K562 (cell line): ENCODE results near the gene TET2. TPM values are rescaled to one million over a fixed set of nuclear protein-coding genes. Genes with fewer than 3 reads are reported as not detected.

ENCODE experiments used
- ATAC-seq: fragments of 200-7000 bp; cut with Tn5 transposase; 3 replicates; pipeline ENCODE4 v1.9.1; 2020; ENCODE audit warnings: moderate library complexity
- BruUV-seq: library from RNA; stranded (reverse); fragments of 400-500 nt; replicated peaks from 2 replicates; lab custom pipeline; 2021; lab: Mats Ljungman, UMichigan
- CTCF ChIA-PET: fragments of 300-600 bp; formaldehyde crosslinking; extraction: SDS; loops from one replicate; lab custom pipeline; 2021; ENCODE audit warnings: low intra/inter-chr PET ratio; lab: Yijun Ruan, JAX
- POLR2A ChIA-PET: fragments of 300-600, 350-650 bp; sonication (Branson Sonifier 250); formaldehyde crosslinking; extraction: SDS; loops from one replicate; lab custom pipeline; 2021; ENCODE audit warnings: antibody characterized with exemption, inconsistent platforms; lab: Yijun Ruan, JAX
- DNase-seq, 4 experiments: peaks; one replicate each; pipeline versions ENCODE4 v3.0.0 to v3.0.0-alpha.2; 2011 to 2018; ENCODE audit warnings: low spot score in 3 of 4, mixed read lengths in 3 of 4; ENCODE audit errors: extremely low read depth in 1 of 4
- FAIRE-seq: peaks from 2 replicates; lab custom pipeline; 2011; peaks lifted over from hg19 to GRCh38; lab: Jason Lieb, UNC
- H2AFZ ChIP-seq: 2 replicates; pipeline ENCODE4 v1.6.0; 2011; ENCODE audit warnings: low read depth, low read length, control low read depth, inconsistent platforms
- H3K27ac ChIP-seq: fragments of 200-600 bp; 3 replicates; pipeline ENCODE4 v1.8.0; 2011; ENCODE audit warnings: low read depth, mild to moderate bottlenecking, control low read depth, inconsistent platforms, low read length, moderate library complexity, mixed read lengths; ENCODE audit errors: extremely low read depth
- H3K27me3 ChIP-seq, 2 experiments: fragments of 300-600 bp in 1 of 2; 2 replicates in 1 of 2; 3 replicates in 1 of 2; pipeline versions ENCODE4 v1.6.0 to v1.8.0; 2011; ENCODE audit warnings: inconsistent platforms in 2 of 2, low read length in 2 of 2, mild to moderate bottlenecking in 1 of 2, mixed read lengths in 1 of 2, moderate library complexity in 1 of 2; ENCODE audit not compliant: control insufficient read depth in 2 of 2, insufficient read depth in 2 of 2
- H3K36me3 ChIP-seq: fragments of 300-600 bp; 3 replicates; pipeline ENCODE4 v1.8.0; 2011; ENCODE audit warnings: mild to moderate bottlenecking, low read length, inconsistent platforms; ENCODE audit not compliant: control insufficient read depth, insufficient read depth
- H3K4me1 ChIP-seq, 2 experiments: fragments of 200-600 bp in 1 of 2; replicated peaks in 1 of 2; 2 replicates in 1 of 2; 3 replicates in 1 of 2; pipeline versions ENCODE4 v1.5.1 to v1.8.0; 2011; ENCODE audit warnings: inconsistent platforms in 2 of 2, low read length in 2 of 2, mild to moderate bottlenecking in 1 of 2, mixed read lengths in 1 of 2, moderate library complexity in 1 of 2; ENCODE audit not compliant: control insufficient read depth in 2 of 2, insufficient read depth in 2 of 2
- H3K4me2 ChIP-seq: 2 replicates; pipeline ENCODE4 v1.6.1; 2011; ENCODE audit warnings: low read length, control low read depth, inconsistent platforms, mixed read lengths; ENCODE audit not compliant: insufficient read depth
- H3K4me3 ChIP-seq: fragments of 200-600 bp; sonication (generic), shearing (Covaris generic); 2 replicates; pipeline ENCODE4 v1.5.1; 2016; ENCODE audit warnings: control low read depth, inconsistent platforms
- H3K79me2 ChIP-seq: fragments of 200-600 bp; 3 replicates; pipeline ENCODE4 v1.8.0; 2011; ENCODE audit warnings: low read length, inconsistent platforms; ENCODE audit not compliant: control insufficient read depth, insufficient read depth
- H3K9ac ChIP-seq, 2 experiments: 2 replicates each; pipeline versions ENCODE4 v1.6.0 to v1.6.1; 2011; ENCODE audit warnings: low read depth in 2 of 2, low read length in 2 of 2, control low read depth in 1 of 2, inconsistent platforms in 1 of 2, mild to moderate bottlenecking in 1 of 2, mixed read lengths in 1 of 2; ENCODE audit not compliant: insufficient read depth in 1 of 2
- H3K9me1 ChIP-seq: one replicate; pipeline ENCODE4 v1.6.0; 2011; ENCODE audit warnings: inconsistent platforms, mild to moderate bottlenecking, low read length, moderate library complexity; ENCODE audit not compliant: control insufficient read depth, insufficient read depth
- H3K9me3 ChIP-seq: replicated peaks from 2 replicates; pipeline ENCODE4 v1.5.1; 2011; ENCODE audit warnings: low read depth, low read length, inconsistent platforms; ENCODE audit not compliant: control insufficient read depth, insufficient read depth
- H4K20me1 ChIP-seq: replicated peaks from 2 replicates; pipeline ENCODE4 v1.6.1; 2011; ENCODE audit warnings: low read length, inconsistent platforms, mixed read lengths; ENCODE audit not compliant: control insufficient read depth, insufficient read depth
- ERF ChIP-seq: fragments of 450-650 bp; formaldehyde crosslinking; IDR thresholded peaks from 2 replicates; pipeline ENCODE4 v1.4.0; 2020; ENCODE audit warnings: mild to moderate bottlenecking, mixed read lengths
- EWSR1 ChIP-seq: fragments of 450-650 bp; IDR thresholded peaks from 2 replicates; pipeline ENCODE4 v1.6.1; 2018; ENCODE audit warnings: borderline replicate concordance, mild to moderate bottlenecking, low read depth, moderate library complexity; ENCODE audit not compliant: partially characterized antibody
- SPI1 ChIP-seq: IDR thresholded peaks from 2 replicates; pipeline ENCODE4 v1.6.1; 2011; ENCODE audit warnings: low read depth, low read length, control low read depth, borderline replicate concordance
- ZNF695 ChIP-seq: fragments of 450-650 bp; formaldehyde crosslinking; IDR thresholded peaks from 2 replicates; pipeline ENCODE4 v1.4.0; 2020; ENCODE audit warnings: mild to moderate bottlenecking, moderate library complexity
- WGBS: fragments of 100-300 bp; shearing (Covaris generic); methylation state at CpG from one replicate; pipeline ENCODE4 v1.1.6; 2016; ENCODE audit warnings: low coverage, mixed read lengths; ENCODE audit not compliant: insufficient coverage; ENCODE audit errors: missing lambda C conversion rate; 5-methylcytosine and 5-hydroxymethylcytosine counted together
- in situ Hi-C: fragments of 300-500 bp; cut with MboI; formaldehyde crosslinking; loops from 4 replicates; pipeline ENCODE4 v1.15.0; 2018; ENCODE audit warnings: inconsistent platforms, mixed read lengths
- intact Hi-C: fragments of 100-400 bp; cut with micrococcal nuclease; formaldehyde crosslinking; loops from 2 replicates; pipeline ENCODE4 v1.14.2; 2022
- polyA plus RNA-seq, 8 experiments: library from polyadenylated mRNA; depleted of rRNA in 4 of 8; stranded (reverse) in 5 of 8; unstranded in 3 of 8; fragments of >200 nt; fragmentation: Nextera tagmentation in 2 of 8; fragmentation: Illumina TruSeq in 1 of 8; extraction: Ambion mirVana in 2 of 8; extraction: Trizol in 1 of 8; gene quantifications; 2 replicates each; pipeline versions ENCODE4 v1.2.1 to v1.2.3, GENCODE V29; 2011 to 2014; ENCODE audit warnings: inconsistent platforms in 1 of 8, missing spikeins in 1 of 8
- total RNA-seq, 7 experiments: library from RNA; depleted of rRNA in 6 of 7; stranded (reverse); fragments of >200 nt in 6 of 7; fragmentation: Illumina TruSeq in 2 of 7; extraction: Trizol in 2 of 7; gene quantifications; 2 replicates each; pipeline versions ENCODE4 v1.2.1 to v1.2.3, GENCODE V29; 2011 to 2021; ENCODE audit warnings: low replicate concordance in 1 of 7
- TF ChIP-seq, protein P1 (sequence below): sonication (generic); formaldehyde crosslinking; IDR thresholded peaks from 2 replicates; pipeline ENCODE4 v1.8.0; 2022; ENCODE audit warnings: missing genetic modification reagents, mild to moderate bottlenecking, moderate library complexity, borderline replicate concordance

TET2 gene
- total and polyA plus RNA-seq, 9 of the 15 experiments (the other 6 are each of a cell fraction or from before 2014, with no cell fraction given): 0.80 to 11.1 (median 4.9) TPM

DNA sequence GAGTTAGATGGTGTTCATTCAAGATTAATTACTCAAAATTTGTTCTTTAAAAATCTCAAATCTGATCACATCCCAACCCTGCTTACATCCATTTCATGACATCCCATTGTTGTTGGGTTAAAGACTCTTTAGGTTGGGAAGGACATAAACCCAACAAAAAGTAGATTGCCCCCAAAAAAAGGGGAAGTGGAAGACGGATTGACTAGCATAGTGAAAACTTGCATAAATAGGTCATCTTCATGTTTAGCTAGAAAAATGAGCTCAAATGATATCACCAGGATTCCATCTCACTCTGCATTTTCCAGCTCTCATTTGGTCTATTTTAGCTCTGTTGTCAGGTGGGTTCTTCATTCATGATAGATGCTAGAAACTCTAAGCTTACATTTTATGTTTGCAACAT, 18.5 kb upstream of the TET2 start:
- TF ChIP-seq ERF (CRISPR knock-in tag) (no peak), EWSR1 (no peak), SPI1 (peak; percentile 93), ZNF695 (CRISPR knock-in tag) (no peak)
- TF ChIP-seq, protein P1, sequence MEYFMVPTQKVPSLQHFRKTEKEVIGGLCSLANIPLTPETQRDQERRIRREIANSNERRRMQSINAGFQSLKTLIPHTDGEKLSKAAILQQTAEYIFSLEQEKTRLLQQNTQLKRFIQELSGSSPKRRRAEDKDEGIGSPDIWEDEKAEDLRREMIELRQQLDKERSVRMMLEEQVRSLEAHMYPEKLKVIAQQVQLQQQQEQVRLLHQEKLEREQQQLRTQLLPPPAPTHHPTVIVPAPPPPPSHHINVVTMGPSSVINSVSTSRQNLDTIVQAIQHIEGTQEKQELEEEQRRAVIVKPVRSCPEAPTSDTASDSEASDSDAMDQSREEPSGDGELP (CRISPR knock-in tag): no peak
- ChIA-PET POLR2A (no interaction called here), CTCF (no interaction called here)
- intact Hi-C loops: no loop called here
- Histone ChIP-seq H3K36me3 (no peaks in the 10 kb centered on the region), H3K27ac (no peak overlapping the region), H3K4me2 (no peak overlapping the region), H3K4me1 (no peaks in the 10 kb centered on the region; a peak in 1 of 5 replicates), H3K79me2 (no peaks in the 10 kb centered on the region), H4K20me1 (no peaks in the 10 kb centered on the region), H3K4me3 (no peak overlapping the region), H3K9me3 (no peaks in the 10 kb centered on the region), H3K9me1 (no peaks in the 10 kb centered on the region), H2AFZ (no peak overlapping the region), H3K9ac (no peak overlapping the region), H3K27me3 (no peaks in the 10 kb centered on the region)
- DNase-seq (no peak), ATAC-seq (no peak), FAIRE-seq (no peak)
- no TSS peak for BruUV-seq
- in situ Hi-C loops: no loop called here
- 0% methylated on average over 1 of the region's 1 CpG for WGBS
